Right lobe of liver (tissue), 4 donors: Measurements from ENCODE around the gene SLA2.

Experiments
- POLR2A ChIP-seq: fragments of 450-650 bp; IDR thresholded peaks from one replicate; pipeline ENCODE4 v1.6.1; 2017; ENCODE audit warnings: antibody characterized with exemption, mild to moderate bottlenecking
- TF ChIP-seq, protein P1 (sequence below), 4 donors: fragments of 200-600 bp in 3 of 4; fragments of 450-650 bp in 1 of 4; IDR thresholded peaks; one replicate each; pipeline versions ENCODE4 v1.5.1 to v1.8.0; 2016 to 2022; ENCODE audit warnings: antibody characterized with exemption in 4 of 4, mild to moderate bottlenecking in 2 of 4
- donor health status: DM: no; HTN: no; CAD: no.
- donor health status: DM: no; HTN: no; CAD: no.
- donor health status: DM: no; HTN: yes; CAD: no.

DNA sequence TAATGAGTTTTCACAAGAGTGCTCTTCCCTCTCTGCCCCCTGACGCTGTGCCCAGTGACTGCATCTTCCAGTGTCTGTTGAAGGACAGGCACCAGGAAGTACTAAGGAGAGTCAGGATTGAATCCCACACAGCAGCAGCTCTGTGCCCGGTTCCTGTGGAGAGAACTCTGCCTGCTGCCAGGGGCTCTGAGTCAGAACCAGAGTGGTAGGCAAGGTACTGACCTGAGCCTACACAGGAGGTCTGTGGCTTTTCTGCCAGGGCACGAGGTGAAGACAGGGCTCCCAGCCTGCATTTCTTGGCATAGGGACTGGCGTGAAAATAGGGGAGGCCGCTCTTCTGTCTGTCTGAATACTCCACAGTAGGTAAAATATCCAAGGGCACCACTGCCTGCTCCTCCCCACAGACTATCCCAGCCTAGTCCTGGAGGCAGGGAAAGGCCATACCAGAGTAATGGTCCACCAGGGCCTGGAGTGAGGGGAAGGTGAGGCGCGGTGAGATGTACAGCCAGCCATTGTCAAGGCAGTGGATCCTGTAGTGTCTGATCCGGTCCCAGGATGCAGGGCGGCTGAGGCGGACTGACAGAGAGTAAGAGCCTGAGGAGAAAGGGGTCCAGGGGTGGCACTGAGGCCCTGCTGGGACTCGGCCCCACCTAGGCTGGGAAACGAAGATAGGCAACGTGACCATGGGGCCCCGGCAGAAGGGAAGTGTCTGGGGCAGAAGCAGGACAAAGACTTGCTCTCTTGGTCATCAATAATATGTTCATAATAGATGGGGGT, 31.0 kb downstream of the SLA2 start:
- TF ChIP-seq, protein P1, sequence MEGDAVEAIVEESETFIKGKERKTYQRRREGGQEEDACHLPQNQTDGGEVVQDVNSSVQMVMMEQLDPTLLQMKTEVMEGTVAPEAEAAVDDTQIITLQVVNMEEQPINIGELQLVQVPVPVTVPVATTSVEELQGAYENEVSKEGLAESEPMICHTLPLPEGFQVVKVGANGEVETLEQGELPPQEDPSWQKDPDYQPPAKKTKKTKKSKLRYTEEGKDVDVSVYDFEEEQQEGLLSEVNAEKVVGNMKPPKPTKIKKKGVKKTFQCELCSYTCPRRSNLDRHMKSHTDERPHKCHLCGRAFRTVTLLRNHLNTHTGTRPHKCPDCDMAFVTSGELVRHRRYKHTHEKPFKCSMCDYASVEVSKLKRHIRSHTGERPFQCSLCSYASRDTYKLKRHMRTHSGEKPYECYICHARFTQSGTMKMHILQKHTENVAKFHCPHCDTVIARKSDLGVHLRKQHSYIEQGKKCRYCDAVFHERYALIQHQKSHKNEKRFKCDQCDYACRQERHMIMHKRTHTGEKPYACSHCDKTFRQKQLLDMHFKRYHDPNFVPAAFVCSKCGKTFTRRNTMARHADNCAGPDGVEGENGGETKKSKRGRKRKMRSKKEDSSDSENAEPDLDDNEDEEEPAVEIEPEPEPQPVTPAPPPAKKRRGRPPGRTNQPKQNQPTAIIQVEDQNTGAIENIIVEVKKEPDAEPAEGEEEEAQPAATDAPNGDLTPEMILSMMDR (IDR thresholded peaks at IDR 0.05): no peak
- TF ChIP-seq POLR2A: no peak
